IPS-15b (cell line): ENCODE data around the gene KDM4D.
"Not testable (repeated sequence)": the region's sequence is repeated elsewhere in the genome, so short reads cannot be mapped to it uniquely, and the experiment has no call there.

Source experiments
- H3K27me3 ChIP-seq: one replicate; pipeline ENCODE4 v1.6.1; 2013; ENCODE audit warnings: low read length; ENCODE audit not compliant: control insufficient read depth, insufficient read depth
- H3K36me3 ChIP-seq: one replicate; pipeline ENCODE4 v1.6.1; 2013; ENCODE audit warnings: low read length; ENCODE audit not compliant: control insufficient read depth, insufficient read depth
- H3K4me1 ChIP-seq: one replicate; pipeline ENCODE4 v1.6.1; 2013; ENCODE audit warnings: mild to moderate bottlenecking, low read length; ENCODE audit not compliant: control insufficient read depth, insufficient read depth
- H3K4me3 ChIP-seq: one replicate; pipeline ENCODE4 v1.5.1; 2013; ENCODE audit warnings: low read depth, low read length
- H3K9ac ChIP-seq: one replicate; pipeline ENCODE4 v1.6.1; 2013; ENCODE audit warnings: low read depth, mild to moderate bottlenecking, low read length
- H3K9me3 ChIP-seq: one replicate; pipeline ENCODE4 v1.6.1; 2013; ENCODE audit warnings: mild to moderate bottlenecking, low read length; ENCODE audit not compliant: control insufficient read depth, insufficient read depth

Gene KDM4D

GRCh38 chr11:95005642-95006041 is 32.1 kb downstream of the KDM4D start:
- Histone ChIP-seq H3K9me3 (no peaks in the 10 kb centered on the region), H3K9ac (no peak overlapping the region), H3K4me3 (no peak overlapping the region), H3K36me3 (no peaks in the 10 kb centered on the region), H3K4me1 (no peaks in the 10 kb centered on the region), H3K27me3 (peaks cover 2% of the 10 kb centered on the region)

GRCh38 chr11:95011376-95011775 is 37.9 kb downstream of the KDM4D start:
- Histone ChIP-seq H3K9ac (no peak overlapping the region), H3K36me3 (no peaks in the 10 kb centered on the region), H3K27me3 (peaks cover 2% of the 10 kb centered on the region), H3K9me3 (no peaks in the 10 kb centered on the region), H3K4me1 (no peaks in the 10 kb centered on the region), H3K4me3 (no peak overlapping the region)

- no peaks in the 10 kb centered on the region for H3K36me3 ChIP-seq
- no peaks in the 10 kb centered on the region for H3K9me3 ChIP-seq
- H3K9ac ChIP-seq = no peak overlapping the region
- no peaks in the 10 kb centered on the region for H3K4me1 ChIP-seq
- no peak overlapping the region for H3K4me3 ChIP-seq
- peaks cover 2% of the 10 kb centered on the region for H3K27me3 ChIP-seq
Measured at GRCh38 chr11:95014184-95014821, 40.8 kb downstream of the KDM4D start.

- H3K36me3 ChIP-seq = no peaks in the 10 kb centered on the region
- no peak overlapping the region for H3K9ac ChIP-seq
- H3K27me3 ChIP-seq = no peaks in the 10 kb centered on the region
- no peaks in the 10 kb centered on the region for H3K9me3 ChIP-seq
- no peak overlapping the region for H3K4me3 ChIP-seq
- H3K4me1 ChIP-seq = no peaks in the 10 kb centered on the region
Measured at GRCh38 chr11:95016139-95016538, 42.6 kb downstream of the KDM4D start.

- H3K9me3 ChIP-seq, H3K9ac ChIP-seq, H3K4me3 ChIP-seq, H3K36me3 ChIP-seq, H3K4me1 ChIP-seq, H3K27me3 ChIP-seq: not testable (repeated sequence)
Measured at GRCh38 chr11:95021468-95021867, 48.0 kb downstream of the KDM4D start.

- Histone ChIP-seq H3K27me3 (no peaks in the 10 kb centered on the region), H3K36me3 (no peaks in the 10 kb centered on the region), H3K4me1 (no peaks in the 10 kb centered on the region), H3K4me3 (no peak within 1 kb of the TSS), H3K9ac (no peak within 1 kb of the TSS), H3K9me3 (no peaks in the 10 kb centered on the region)
Measured at GRCh38 chr11:95024958-95025357, 51.4 kb downstream of the KDM4D start, which contains the start of gene KDM4E. Gene KDM4E, plus strand, starts transcription at chr11:95025258. Its CDS starts 300 bp downstream, at chr11:95025558.

- not testable (repeated sequence) for H3K27me3 ChIP-seq, H3K36me3 ChIP-seq, H3K4me1 ChIP-seq, H3K9me3 ChIP-seq, H3K9ac ChIP-seq, H3K4me3 ChIP-seq
Measured at GRCh38 chr11:95025594-95025993, 52.1 kb downstream of the KDM4D start.

- no peaks in the 10 kb centered on the region for H3K4me1 ChIP-seq
- H3K27me3 ChIP-seq = peaks cover 2% of the 10 kb centered on the region
- H3K4me3 ChIP-seq = no peak overlapping the region
- H3K9me3 ChIP-seq = no peaks in the 10 kb centered on the region
- no peaks in the 10 kb centered on the region for H3K36me3 ChIP-seq
- no peak overlapping the region for H3K9ac ChIP-seq
Measured at GRCh38 chr11:95028357-95028756, 54.8 kb downstream of the KDM4D start.

- Histone ChIP-seq H3K4me3 (no peak overlapping the region), H3K4me1 (no peaks in the 10 kb centered on the region), H3K9me3 (no peaks in the 10 kb centered on the region), H3K27me3 (peaks cover 2% of the 10 kb centered on the region), H3K9ac (no peak overlapping the region), H3K36me3 (no peaks in the 10 kb centered on the region)
Measured at GRCh38 chr11:95033051-95033450, 59.5 kb downstream of the KDM4D start.

- H3K27me3 ChIP-seq = peaks cover 2% of the 10 kb centered on the region
- no peak overlapping the region for H3K9ac ChIP-seq
- H3K4me3 ChIP-seq = no peak overlapping the region
- H3K4me1 ChIP-seq = no peaks in the 10 kb centered on the region
- H3K9me3 ChIP-seq = no peaks in the 10 kb centered on the region
- no peaks in the 10 kb centered on the region for H3K36me3 ChIP-seq
Measured at GRCh38 chr11:95035316-95035715, 61.8 kb downstream of the KDM4D start.

- not testable (repeated sequence) for H3K9ac ChIP-seq, H3K4me3 ChIP-seq, H3K9me3 ChIP-seq, H3K27me3 ChIP-seq, H3K4me1 ChIP-seq, H3K36me3 ChIP-seq
Measured at GRCh38 chr11:95037356-95038035, 64.0 kb downstream of the KDM4D start.

GRCh38 chr11:95042239-95042638 is 68.7 kb downstream of the KDM4D start:
- no peak overlapping the region for H3K9ac ChIP-seq
- no peaks in the 10 kb centered on the region for H3K27me3 ChIP-seq
- no peak overlapping the region for H3K4me3 ChIP-seq
- H3K9me3 ChIP-seq = no peaks in the 10 kb centered on the region
- H3K4me1 ChIP-seq = no peaks in the 10 kb centered on the region
- H3K36me3 ChIP-seq = no peaks in the 10 kb centered on the region
